ENCODE results near the gene C11orf42. TPM values are rescaled to one million over a fixed set of nuclear protein-coding genes. Genes with fewer than 3 reads are reported as not detected.

C11orf42 gene
- total and polyA plus RNA-seq, 2 donors (not counting 3 experiments of a cell fraction or from before 2014, with no cell fraction given) = not detected

DNA sequence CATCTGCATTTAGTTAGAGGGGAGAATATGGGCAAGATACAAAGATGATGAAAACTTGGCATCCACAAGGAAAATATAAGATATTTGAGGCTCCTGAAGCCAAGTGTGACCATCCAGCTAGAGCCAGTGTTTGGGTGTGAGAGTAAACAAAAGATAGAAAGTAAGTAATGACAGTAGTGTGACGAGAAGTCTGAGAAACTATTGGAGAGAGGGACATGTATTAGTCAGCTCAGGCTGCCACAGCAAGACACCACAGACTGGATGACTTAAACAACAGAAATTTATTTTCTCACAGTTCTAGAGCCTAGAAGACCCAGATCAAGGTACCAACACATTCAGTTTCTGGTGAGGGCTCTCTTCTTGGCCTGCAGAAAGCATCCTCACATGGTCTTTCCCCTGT is 47.8 kb downstream of the C11orf42 start:
- Histone ChIP-seq H3K4me1 (ENCODE audit: control insufficient read depth, extremely low read depth, insufficient read depth, low read length) (peaks cover 5% of the 10 kb centered on the region), H2AFZ (ENCODE audit: low read depth, low read length) (no peak overlapping the region), H3K27me3 (ENCODE audit: control insufficient read depth in 2 of 2, insufficient read depth in 2 of 2, low read length in 2 of 2) (peaks cover 34 to 40% of the 10 kb centered on the region in 2 experiments), H3K79me2 (ENCODE audit: control insufficient read depth, insufficient read depth, low read length) (no peaks in the 10 kb centered on the region), H3K9me3 (replicated peaks; ENCODE audit: control insufficient read depth, insufficient read depth, low read length) (no peaks in the 10 kb centered on the region), H3K9ac (replicated peaks; ENCODE audit: extremely low read depth, insufficient read depth, low read length) (no peak overlapping the region), H3K4me3 (replicated peaks in 1 of 3; ENCODE audit: insufficient read depth in 1 of 3, low read depth in 1 of 3, low read length in 3 of 3) (no peak overlapping the region), H3K36me3 (ENCODE audit: control insufficient read depth in 2 of 2, extremely low read depth in 1 of 2, insufficient read depth in 2 of 2, low read length in 2 of 2) (no peaks in the 10 kb centered on the region), H3K9me1 (replicated peaks; ENCODE audit: control insufficient read depth, extremely low read depth, insufficient read depth, low read length) (no peaks in the 10 kb centered on the region), H4K20me1 (replicated peaks; ENCODE audit: control insufficient read depth, extremely low read depth, insufficient read depth, low read length) (no peaks in the 10 kb centered on the region), H3K4me2 (ENCODE audit: insufficient read depth, low read length) (no peak overlapping the region), H3K27ac (ENCODE audit: insufficient read depth, low read depth, low read length) (no peak overlapping the region)
- FAIRE-seq (no peak), DNase-seq (ENCODE audit: low read depth, low spot score) (no peak)
- CTCF ChIA-PET = interaction anchor here (1.0 to 7.7 kb wide), 7 partner anchors 12 to 190 kb away, joined by 3 to 167 read pairs (median 14); no protein-coding TSS in a partner anchor
- no TSS peak for BruUV-seq (replicated peaks)
- POLR2A ChIA-PET = no interaction called here
- dilution Hi-C loops (cut with MboI; ENCODE audit: extremely low pct_ligation_motif_present, low sequenced_read_pairs) (no loop called here), intact Hi-C loops (cut with micrococcal nuclease) (no loop called here)
- no peak for TF ChIP-seq MYC (IDR thresholded peaks at IDR 0.05; ENCODE audit: low read depth, low read length)
- TF ChIP-seq, protein P1, sequence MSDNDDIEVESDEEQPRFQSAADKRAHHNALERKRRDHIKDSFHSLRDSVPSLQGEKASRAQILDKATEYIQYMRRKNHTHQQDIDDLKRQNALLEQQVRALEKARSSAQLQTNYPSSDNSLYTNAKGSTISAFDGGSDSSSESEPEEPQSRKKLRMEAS (IDR thresholded peaks at IDR 0.05; ENCODE audit: insufficient read depth, insufficient read length) = no peak
- no peak for TF ChIP-seq GATA2 (IDR thresholded peaks at IDR 0.05; ENCODE audit: insufficient read depth, insufficient read length, low read depth, low read length)
- TF ChIP-seq EZH2 (IDR thresholded peaks at IDR 0.05; ENCODE audit: borderline replicate concordance, low read depth, low read length, severe bottlenecking) = no peak
- TF ChIP-seq, protein P2, sequence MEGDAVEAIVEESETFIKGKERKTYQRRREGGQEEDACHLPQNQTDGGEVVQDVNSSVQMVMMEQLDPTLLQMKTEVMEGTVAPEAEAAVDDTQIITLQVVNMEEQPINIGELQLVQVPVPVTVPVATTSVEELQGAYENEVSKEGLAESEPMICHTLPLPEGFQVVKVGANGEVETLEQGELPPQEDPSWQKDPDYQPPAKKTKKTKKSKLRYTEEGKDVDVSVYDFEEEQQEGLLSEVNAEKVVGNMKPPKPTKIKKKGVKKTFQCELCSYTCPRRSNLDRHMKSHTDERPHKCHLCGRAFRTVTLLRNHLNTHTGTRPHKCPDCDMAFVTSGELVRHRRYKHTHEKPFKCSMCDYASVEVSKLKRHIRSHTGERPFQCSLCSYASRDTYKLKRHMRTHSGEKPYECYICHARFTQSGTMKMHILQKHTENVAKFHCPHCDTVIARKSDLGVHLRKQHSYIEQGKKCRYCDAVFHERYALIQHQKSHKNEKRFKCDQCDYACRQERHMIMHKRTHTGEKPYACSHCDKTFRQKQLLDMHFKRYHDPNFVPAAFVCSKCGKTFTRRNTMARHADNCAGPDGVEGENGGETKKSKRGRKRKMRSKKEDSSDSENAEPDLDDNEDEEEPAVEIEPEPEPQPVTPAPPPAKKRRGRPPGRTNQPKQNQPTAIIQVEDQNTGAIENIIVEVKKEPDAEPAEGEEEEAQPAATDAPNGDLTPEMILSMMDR (IDR thresholded peaks at IDR 0.05; ENCODE audit: extremely low read depth in 1 of 2, insufficient read depth in 1 of 2, low read depth in 1 of 2, low read length in 2 of 2) = no peak

DNA sequence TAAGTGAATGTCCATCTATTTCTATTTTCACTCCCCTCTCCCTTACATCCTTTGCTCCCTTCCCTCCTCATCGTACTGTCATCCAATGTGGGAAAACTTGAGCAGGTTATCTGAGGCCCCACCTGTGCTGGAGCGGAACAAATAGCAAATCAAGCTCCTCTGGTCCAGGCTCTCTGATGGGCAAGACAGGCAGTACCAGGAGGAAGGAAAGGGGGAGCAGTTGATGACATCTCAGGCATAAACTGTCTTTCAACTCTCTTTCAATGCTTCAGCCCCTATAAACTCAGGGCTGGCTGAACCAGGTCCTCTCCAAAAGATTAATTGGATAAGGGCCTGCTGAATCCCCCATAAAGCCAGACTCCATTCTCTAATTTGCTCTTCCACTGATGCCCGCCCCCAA is 52.8 kb downstream of the C11orf42 start:
- H2AFZ ChIP-seq (ENCODE audit: low read depth, low read length) = no peak overlapping the region
- H3K4me3 ChIP-seq (replicated peaks in 1 of 3; ENCODE audit: insufficient read depth in 1 of 3, low read depth in 1 of 3, low read length in 3 of 3) = no peak overlapping the region
- H3K79me2 ChIP-seq (ENCODE audit: control insufficient read depth, insufficient read depth, low read length) = no peaks in the 10 kb centered on the region
- H3K9me3 ChIP-seq (replicated peaks; ENCODE audit: control insufficient read depth, insufficient read depth, low read length) = no peaks in the 10 kb centered on the region
- POLR2A ChIA-PET = no interaction called here
- H3K4me2 ChIP-seq (ENCODE audit: insufficient read depth, low read length) = no peak overlapping the region
- no peaks in the 10 kb centered on the region for H3K9me1 ChIP-seq (replicated peaks; ENCODE audit: control insufficient read depth, extremely low read depth, insufficient read depth, low read length)
- peaks cover 65 to 83% of the 10 kb centered on the region in 2 experiments for H3K27me3 ChIP-seq (ENCODE audit: control insufficient read depth in 2 of 2, insufficient read depth in 2 of 2, low read length in 2 of 2)
- H3K36me3 ChIP-seq (ENCODE audit: control insufficient read depth in 2 of 2, extremely low read depth in 1 of 2, insufficient read depth in 2 of 2, low read length in 2 of 2) = no peaks in the 10 kb centered on the region
- intact Hi-C loops (cut with micrococcal nuclease) (no loop called here), dilution Hi-C loops (cut with MboI; ENCODE audit: extremely low pct_ligation_motif_present, low sequenced_read_pairs) (no loop called here)
- CTCF ChIA-PET = interaction anchor here (1.3 to 1.8 kb wide), 3 partner anchors 10 to 41 kb away, joined by 3 to 6 read pairs (median 3); partner anchors contain the start of gene FHIP1B
- no peak overlapping the region for H3K27ac ChIP-seq (ENCODE audit: insufficient read depth, low read depth, low read length)
- TF ChIP-seq FOS (IDR thresholded peaks at IDR 0.05; ENCODE audit: borderline replicate concordance, insufficient read depth, low read length) = no peak
- TF ChIP-seq MYC (IDR thresholded peaks at IDR 0.05; ENCODE audit: low read depth, low read length) = no peak
- TF ChIP-seq POLR2AphosphoS5 (IDR thresholded peaks at IDR 0.05; ENCODE audit: insufficient read depth, low read depth, low read length) = no peak
- TF ChIP-seq, protein P2 (IDR thresholded peaks at IDR 0.05; ENCODE audit: extremely low read depth in 1 of 2, insufficient read depth in 1 of 2, low read depth in 1 of 2, low read length in 2 of 2) = no peak
- TF ChIP-seq GATA2 (IDR thresholded peaks at IDR 0.05; ENCODE audit: insufficient read depth, insufficient read length, low read depth, low read length) = no peak
- no peak for TF ChIP-seq POLR2A (IDR thresholded peaks at IDR 0.05; ENCODE audit: low read depth, low read length)
- DNase-seq (ENCODE audit: low read depth, low spot score) (no peak), FAIRE-seq (no peak)
- H3K4me1 ChIP-seq (ENCODE audit: control insufficient read depth, extremely low read depth, insufficient read depth, low read length) = no peaks in the 10 kb centered on the region
- no peaks in the 10 kb centered on the region for H4K20me1 ChIP-seq (replicated peaks; ENCODE audit: control insufficient read depth, extremely low read depth, insufficient read depth, low read length)
- BruUV-seq (replicated peaks) = no TSS peak
- no peak overlapping the region for H3K9ac ChIP-seq (replicated peaks; ENCODE audit: extremely low read depth, insufficient read depth, low read length)

Measured in endothelial cell of umbilical vein (primary cell).